Keratinocyte (primary cell): ENCODE results near the gene DNHD1. TPM values are rescaled to one million over a fixed set of nuclear protein-coding genes. Genes with fewer than 3 reads are reported as not detected.

ENCODE experiments used
- DNase-seq: peaks from one replicate; pipeline ENCODE4 v3.0.0-alpha.2; 2011; ENCODE audit warnings: low read depth, missing footprints, low spot score
- FAIRE-seq: peaks from 2 replicates; lab custom pipeline; 2011; peaks lifted over from hg19 to GRCh38; lab: Jason Lieb, UNC
- H2AFZ ChIP-seq: 2 replicates; pipeline ENCODE4 v1.6.0; 2012; ENCODE audit warnings: low read length, control low read depth, inconsistent platforms; ENCODE audit not compliant: control insufficient read depth
- H3K27ac ChIP-seq: 2 replicates; pipeline ENCODE4 v1.5.1; 2011; ENCODE audit warnings: low read length; ENCODE audit not compliant: control insufficient read depth, insufficient read depth
- H3K27me3 ChIP-seq: 3 replicates; pipeline ENCODE4 v1.6.0; 2011; ENCODE audit warnings: low read length; ENCODE audit not compliant: control insufficient read depth, insufficient read depth; ENCODE audit errors: extremely low read depth
- H3K36me3 ChIP-seq, 2 experiments: 2 replicates in 1 of 2; 3 replicates in 1 of 2; pipeline ENCODE4 v1.5.1; 2011; ENCODE audit warnings: low read length in 2 of 2, mild to moderate bottlenecking in 1 of 2; ENCODE audit not compliant: control insufficient read depth in 2 of 2, insufficient read depth in 2 of 2; ENCODE audit errors: extremely low read depth in 1 of 2
- H3K4me1 ChIP-seq: 3 replicates; pipeline ENCODE4 v1.5.1; 2011; ENCODE audit warnings: low read length; ENCODE audit not compliant: control insufficient read depth, insufficient read depth; ENCODE audit errors: extremely low read depth
- H3K4me2 ChIP-seq: 3 replicates; pipeline ENCODE4 v1.6.0; 2011; ENCODE audit warnings: low read depth, low read length; ENCODE audit not compliant: control insufficient read depth, insufficient read depth; ENCODE audit errors: extremely low read depth
- H3K4me3 ChIP-seq, 3 experiments: fragments of 200-600 bp in 1 of 3; sonication (generic) in 1 of 3; 2 replicates in 2 of 3; 3 replicates in 1 of 3; pipeline ENCODE4 v1.5.1; 2011 to 2016; ENCODE audit warnings: low read length in 3 of 3, mild to moderate bottlenecking in 3 of 3, control low read depth in 2 of 3, inconsistent platforms in 1 of 3, low read depth in 1 of 3, mixed read lengths in 1 of 3, mixed run types in 1 of 3, moderate library complexity in 1 of 3; ENCODE audit not compliant: control insufficient read depth in 2 of 3, insufficient read depth in 2 of 3; ENCODE audit errors: extremely low read depth in 1 of 3
- H3K79me2 ChIP-seq: 2 replicates; pipeline ENCODE4 v1.6.0; 2012; ENCODE audit warnings: low read length; ENCODE audit not compliant: control insufficient read depth, insufficient read depth
- H3K9ac ChIP-seq: 3 replicates; pipeline ENCODE4 v1.6.0; 2011; ENCODE audit warnings: low read length; ENCODE audit not compliant: control insufficient read depth, insufficient read depth; ENCODE audit errors: extremely low read depth
- H3K9me1 ChIP-seq: 3 replicates; pipeline ENCODE4 v1.6.0; 2011; ENCODE audit warnings: low read length; ENCODE audit not compliant: control insufficient read depth, insufficient read depth; ENCODE audit errors: extremely low read depth
- H3K9me3 ChIP-seq: 2 replicates; pipeline ENCODE4 v1.5.1; 2012; ENCODE audit warnings: low read depth, low read length; ENCODE audit not compliant: control insufficient read depth
- H4K20me1 ChIP-seq: 3 replicates; pipeline ENCODE4 v1.6.0; 2011; ENCODE audit warnings: low read length; ENCODE audit not compliant: control insufficient read depth, insufficient read depth; ENCODE audit errors: extremely low read depth
- CTCF ChIP-seq, 3 experiments: IDR thresholded peaks in 1 of 3; conservative IDR thresholded peaks in 1 of 3; optimal IDR thresholded peaks in 1 of 3; 2 replicates in 2 of 3; 3 replicates in 1 of 3; pipeline versions ENCODE3 to v1.5.1; 2011; ENCODE audit warnings: low read length in 3 of 3, mild to moderate bottlenecking in 3 of 3, moderate library complexity in 2 of 3, control low read depth in 1 of 3, inconsistent platforms in 1 of 3; ENCODE audit not compliant: insufficient read depth in 2 of 3; ENCODE audit errors: extremely low read depth in 1 of 3
- EZH2 ChIP-seq: IDR thresholded peaks from one replicate; pipeline ENCODE4 v1.6.1; 2012; ENCODE audit warnings: inconsistent platforms, mild to moderate bottlenecking, low read length, moderate library complexity
- dilution Hi-C: fragments of 300-500 bp; cut with MboI; formaldehyde crosslinking; loops from one replicate; pipeline ENCODE4 v1.7.0; 2020; ENCODE audit warnings: low sequenced_read_pairs; ENCODE audit not compliant: extremely low pct_ligation_motif_present
- polyA plus RNA-seq, 5 experiments: library from polyadenylated mRNA; depleted of rRNA in 3 of 5; stranded (reverse) in 3 of 5; stranded (forward) in 1 of 5; unstranded in 1 of 5; fragments of >200 nt; gene quantifications; 1 replicate in 1 of 5; 2 replicates in 3 of 5; 3 replicates in 1 of 5; pipeline versions ENCODE4 v1.2.1 to v1.2.3, GENCODE V29; 2011 to 2012; ENCODE audit warnings: missing spikeins in 2 of 5, low read depth in 1 of 5, low replicate concordance in 1 of 5

The DNHD1 gene
- polyA plus RNA-seq, 1 donor (not counting 4 experiments of a cell fraction or from before 2014, with no cell fraction given): 2.9 TPM

DNA sequence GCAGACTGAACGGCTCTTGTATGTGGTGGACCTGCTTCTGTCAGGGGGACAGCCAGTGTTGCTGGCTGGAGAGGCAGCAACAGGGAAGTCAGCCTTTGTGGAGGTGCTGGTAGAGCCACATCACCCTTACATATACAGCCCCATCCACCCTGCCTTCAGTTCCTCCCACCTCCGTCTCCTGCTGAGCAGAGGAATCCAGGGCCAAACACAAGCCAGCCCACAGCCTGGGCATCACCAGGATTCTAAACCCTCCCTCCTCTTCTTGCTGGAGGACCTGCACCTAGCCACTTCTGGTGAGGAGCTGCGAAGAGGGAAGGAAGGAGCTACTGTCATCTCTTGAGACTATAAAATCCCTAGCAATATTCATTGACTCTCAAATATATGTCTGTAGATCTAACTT lies 51.6 kb downstream of the DNHD1 start:
- Histone ChIP-seq H3K4me2 (no peak overlapping the region), H3K79me2 (no peaks in the 10 kb centered on the region), H3K27ac (no peak overlapping the region), H3K4me1 (no peaks in the 10 kb centered on the region), H4K20me1 (no peaks in the 10 kb centered on the region), H2AFZ (no peak overlapping the region), H3K9ac (no peak overlapping the region), H3K4me3 (no peak overlapping the region), H3K27me3 (no peaks in the 10 kb centered on the region), H3K9me3 (no peaks in the 10 kb centered on the region), H3K36me3 (peaks cover 2 to 8% of the 10 kb centered on the region in 2 experiments), H3K9me1 (no peaks in the 10 kb centered on the region)
- TF ChIP-seq EZH2: no peak
- TF ChIP-seq CTCF (optimal IDR thresholded peaks at IDR 0.05 in 1 of 3, IDR thresholded peaks at IDR 0.05 in 1 of 3, conservative IDR thresholded peaks at IDR 0.05 in 1 of 3; ENCODE audit: extremely low read depth in 1 of 3, insufficient read depth in 2 of 3, low read length in 3 of 3): no peak
- no peak for DNase-seq
- no peak for FAIRE-seq
- dilution Hi-C loops: no loop called here

DNA sequence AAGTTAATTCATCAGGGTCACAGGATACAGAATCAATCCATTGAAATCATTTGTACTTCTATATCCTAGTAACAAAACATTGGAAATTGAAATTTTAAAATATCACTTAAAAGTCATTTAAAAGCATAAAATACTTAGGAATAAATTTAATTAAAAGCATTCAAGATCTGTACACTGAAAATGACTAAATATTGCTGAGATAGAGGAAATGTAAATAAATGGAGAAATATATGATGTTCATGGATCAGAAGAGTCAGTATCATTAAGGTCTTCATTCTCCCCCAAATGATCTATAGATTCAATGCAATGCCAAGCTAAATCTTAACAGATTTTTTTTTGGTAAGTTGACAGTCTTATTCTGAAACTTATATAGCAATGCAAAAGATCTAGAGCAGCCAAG lies 56.6 kb downstream of the DNHD1 start:
- TF ChIP-seq CTCF (optimal IDR thresholded peaks at IDR 0.05 in 1 of 3, IDR thresholded peaks at IDR 0.05 in 1 of 3, conservative IDR thresholded peaks at IDR 0.05 in 1 of 3; ENCODE audit: extremely low read depth in 1 of 3, insufficient read depth in 2 of 3, low read length in 3 of 3) (no peak), EZH2 (no peak)
- Histone ChIP-seq H3K9ac (no peak overlapping the region), H3K36me3 (no peaks in the 10 kb centered on the region), H3K4me1 (peaks cover 3% of the 10 kb centered on the region), H4K20me1 (no peaks in the 10 kb centered on the region), H2AFZ (no peak overlapping the region), H3K27me3 (no peaks in the 10 kb centered on the region), H3K9me3 (no peaks in the 10 kb centered on the region), H3K79me2 (no peaks in the 10 kb centered on the region), H3K4me2 (no peak overlapping the region), H3K4me3 (no peak overlapping the region), H3K9me1 (no peaks in the 10 kb centered on the region), H3K27ac (no peak overlapping the region)
- FAIRE-seq: no peak
- dilution Hi-C loops: no loop called here
- DNase-seq: no peak
